Body of pancreas (tissue), 4 donors: ENCODE data around the gene ZMYM4. TPM values are rescaled to one million over a fixed set of nuclear protein-coding genes. Genes with fewer than 3 reads are reported as not detected.

Source experiments
- ATAC-seq: fragments of 150-250 bp; one replicate; pipeline ENCODE4 v1.9.1; 2016
- DNase-seq, 4 donors: peaks; one replicate each; pipeline ENCODE4 v3.0.0-alpha.2; 2019
- H3K27ac ChIP-seq, 4 donors: fragments of 200-600 bp; sonication (generic); 1 replicate in 3 of 4; 2 replicates in 1 of 4; pipeline versions ENCODE4 v1.5.1 to v1.6.1; 2016 to 2019; ENCODE audit warnings: mild to moderate bottlenecking in 1 of 4, mixed read lengths in 1 of 4, moderate library complexity in 1 of 4
- H3K27me3 ChIP-seq, 2 donors: fragments of 200-600 bp; sonication (generic); one replicate each; pipeline ENCODE4 v1.6.0; 2016; ENCODE audit warnings: mild to moderate bottlenecking in 1 of 2
- H3K36me3 ChIP-seq, 2 donors: fragments of 200-600 bp; sonication (generic); replicated peaks in 1 of 2; 2 replicates each; pipeline ENCODE4 v1.5.1; 2016; ENCODE audit warnings: low read depth in 2 of 2; ENCODE audit not compliant: insufficient read depth in 1 of 2
- H3K4me1 ChIP-seq: fragments of 200-600 bp; sonication (generic); one replicate; pipeline ENCODE4 v1.6.0; 2016
- H3K4me3 ChIP-seq, 2 donors: fragments of 200-600 bp; sonication (generic); 1 replicate in 1 of 2; 2 replicates in 1 of 2; pipeline ENCODE4 v1.5.1; 2016 to 2019
- H3K9me3 ChIP-seq, 3 donors: fragments of 200-600 bp; sonication (generic); 1 replicate in 2 of 3; 2 replicates in 1 of 3; pipeline ENCODE4 v1.5.1; 2016
- POLR2A ChIP-seq, 3 donors: fragments of 450-650 bp; IDR thresholded peaks; one replicate each; pipeline ENCODE4 v1.6.1; 2016; ENCODE audit warnings: antibody characterized with exemption in 3 of 3, mild to moderate bottlenecking in 2 of 3
- WGBS, 2 donors: methylation state at CpG; one replicate each; pipeline ENCODE4 v1.1.5; 2017; 5-methylcytosine and 5-hydroxymethylcytosine counted together
- intact Hi-C: fragments of 100-400 bp; cut with DNase I; formaldehyde crosslinking; loops from one replicate; pipeline ENCODE4 v1.15.1; 2023
- total RNA-seq, 2 donors: library from RNA; depleted of rRNA; stranded (reverse); fragments of >200 nt; gene quantifications; one replicate each; pipeline ENCODE4 v1.1.0, GENCODE V29; 2016
- TF ChIP-seq, protein P1 (sequence below), 7 experiments: fragments of 450-650 bp in 4 of 7; fragments of 200-600 bp in 3 of 7; sonication (generic) in 3 of 7; IDR thresholded peaks; one replicate each; pipeline ENCODE4 v1.5.1; 2016 to 2019; ENCODE audit warnings: antibody characterized with exemption in 7 of 7

Gene ZMYM4
- total RNA-seq, 2 donors from 2014 or later: 15.2 to 33.2 TPM

GRCh38 chr1:35398739-35399138 is 130.2 kb downstream of the ZMYM4 start:
- no peaks in the 10 kb centered on the region for H3K27me3 ChIP-seq
- no peak for ATAC-seq
- H3K4me1 ChIP-seq: no peaks in the 10 kb centered on the region
- intact Hi-C loops: no loop called here
- no peak overlapping the region for H3K27ac ChIP-seq
- WGBS, 2 donors: 93 to 98% methylated on average over 3 of the region's 3 CpGs
- no peak for DNase-seq
- TF ChIP-seq POLR2A (IDR thresholded peaks at IDR 0.05): no peak
- TF ChIP-seq, protein P1, sequence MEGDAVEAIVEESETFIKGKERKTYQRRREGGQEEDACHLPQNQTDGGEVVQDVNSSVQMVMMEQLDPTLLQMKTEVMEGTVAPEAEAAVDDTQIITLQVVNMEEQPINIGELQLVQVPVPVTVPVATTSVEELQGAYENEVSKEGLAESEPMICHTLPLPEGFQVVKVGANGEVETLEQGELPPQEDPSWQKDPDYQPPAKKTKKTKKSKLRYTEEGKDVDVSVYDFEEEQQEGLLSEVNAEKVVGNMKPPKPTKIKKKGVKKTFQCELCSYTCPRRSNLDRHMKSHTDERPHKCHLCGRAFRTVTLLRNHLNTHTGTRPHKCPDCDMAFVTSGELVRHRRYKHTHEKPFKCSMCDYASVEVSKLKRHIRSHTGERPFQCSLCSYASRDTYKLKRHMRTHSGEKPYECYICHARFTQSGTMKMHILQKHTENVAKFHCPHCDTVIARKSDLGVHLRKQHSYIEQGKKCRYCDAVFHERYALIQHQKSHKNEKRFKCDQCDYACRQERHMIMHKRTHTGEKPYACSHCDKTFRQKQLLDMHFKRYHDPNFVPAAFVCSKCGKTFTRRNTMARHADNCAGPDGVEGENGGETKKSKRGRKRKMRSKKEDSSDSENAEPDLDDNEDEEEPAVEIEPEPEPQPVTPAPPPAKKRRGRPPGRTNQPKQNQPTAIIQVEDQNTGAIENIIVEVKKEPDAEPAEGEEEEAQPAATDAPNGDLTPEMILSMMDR (IDR thresholded peaks at IDR 0.05): no peak
- H3K9me3 ChIP-seq: no peaks in the 10 kb centered on the region
- peaks cover 6 to 40% of the 10 kb centered on the region in 2 donors for H3K36me3 ChIP-seq
- no peak overlapping the region for H3K4me3 ChIP-seq

DNA sequence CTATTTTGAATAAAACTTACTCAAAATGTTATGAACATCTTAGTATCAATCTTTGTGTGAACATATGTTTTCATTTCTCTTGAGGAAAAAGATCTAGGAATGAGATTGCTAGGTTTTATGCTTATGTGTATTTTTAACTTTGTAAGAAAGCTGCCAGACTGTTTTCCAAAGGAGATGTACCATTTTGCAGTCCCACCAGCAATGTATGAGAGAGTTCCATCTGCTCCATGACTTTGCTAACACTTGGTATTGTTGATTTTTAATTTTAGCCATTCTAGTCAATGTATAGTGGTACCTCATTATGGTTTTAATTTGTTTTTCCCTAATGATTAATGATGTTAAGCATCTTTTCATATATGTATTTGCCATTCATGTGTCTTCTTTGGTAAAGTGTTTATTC is 132.5 kb downstream of the ZMYM4 start:
- TF ChIP-seq, protein P1 (IDR thresholded peaks at IDR 0.05): no peak
- TF ChIP-seq POLR2A (IDR thresholded peaks at IDR 0.05): no peak
- Histone ChIP-seq H3K4me3 (no peak overlapping the region), H3K36me3 (peaks cover 6 to 36% of the 10 kb centered on the region in 2 donors), H3K27me3 (no peaks in the 10 kb centered on the region), H3K9me3 (no peaks in the 10 kb centered on the region), H3K4me1 (no peaks in the 10 kb centered on the region), H3K27ac (no peak overlapping the region)
- DNase-seq (no peak), ATAC-seq (no peak)
- intact Hi-C loops: no loop called here

- H3K27ac ChIP-seq: no peak overlapping the region
- intact Hi-C loops: no loop called here
- no peaks in the 10 kb centered on the region for H3K9me3 ChIP-seq
- ATAC-seq: no peak
- no peak overlapping the region for H3K4me3 ChIP-seq
- H3K36me3 ChIP-seq: peaks cover 4 to 6% of the 10 kb centered on the region in 2 donors
- no peak for DNase-seq
- peaks cover 12% of the 10 kb centered on the region for H3K4me1 ChIP-seq
- TF ChIP-seq POLR2A (IDR thresholded peaks at IDR 0.05): no peak
- no peaks in the 10 kb centered on the region for H3K27me3 ChIP-seq
These were observed 137.6 kb downstream of the ZMYM4 start for GRCh38 chr1:35406103-35406502.

- peaks cover 12% of the 10 kb centered on the region for H3K4me1 ChIP-seq
- peak overlapping the region in 1 of 4 donors; percentile 7 for H3K27ac ChIP-seq
- TF ChIP-seq POLR2A (IDR thresholded peaks at IDR 0.05): no peak
- TF ChIP-seq, protein P1 (IDR thresholded peaks at IDR 0.05): no peak
- WGBS, 2 donors: 27 to 36% methylated on average over 4 of the region's 4 CpGs
- no peak overlapping the region for H3K4me3 ChIP-seq
- H3K9me3 ChIP-seq: no peaks in the 10 kb centered on the region
- no peaks in the 10 kb centered on the region for H3K27me3 ChIP-seq
- intact Hi-C loops: no loop called here
- DNase-seq (no peak), ATAC-seq (no peak)
- H3K36me3 ChIP-seq: peaks cover 3 to 5% of the 10 kb centered on the region in 2 donors
These were observed 139.2 kb downstream of the ZMYM4 start for GRCh38 chr1:35407743-35408142.

GRCh38 chr1:35408925-35409324 is 140.4 kb downstream of the ZMYM4 start:
- Histone ChIP-seq H3K27me3 (no peaks in the 10 kb centered on the region), H3K9me3 (no peaks in the 10 kb centered on the region), H3K36me3 (peaks cover 0 to 3% of the 10 kb centered on the region in 2 donors), H3K27ac (no peak overlapping the region), H3K4me3 (no peak overlapping the region), H3K4me1 (peaks cover 12% of the 10 kb centered on the region)
- TF ChIP-seq, protein P1 (IDR thresholded peaks at IDR 0.05): no peak
- no peak for TF ChIP-seq POLR2A (IDR thresholded peaks at IDR 0.05)
- 95% methylated on average over 1 of the region's 1 CpG for WGBS, 2 donors
- intact Hi-C loops: no loop called here
- ATAC-seq: no peak
- DNase-seq: no peak
